GM19240 (cell line): ENCODE results near the gene HOXD11.

Experiments
- DNase-seq: peaks from one replicate; pipeline ENCODE4 v3.0.0; 2011; ENCODE audit warnings: low spot score; ENCODE audit not compliant: insufficient read length

HOXD11 gene

GRCh38 chr2:176106581-176107539 lies at the start of gene HOXD11:
Gene HOXD11 (plus strand): TSS chr2:176107280. CDS start chr2:176107356, 76 bp downstream.
- no peak for DNase-seq

GRCh38 chr2:176063958-176064357 lies 43.1 kb upstream of the HOXD11 start:
- DNase-seq: no peak

GRCh38 chr2:176066645-176067588 lies 40.2 kb upstream of the HOXD11 start:
- DNase-seq: no peak

GRCh38 chr2:176067589-176068418 lies 39.3 kb upstream of the HOXD11 start:
- DNase-seq: no peak

- no peak for DNase-seq
These were observed 38.7 kb upstream of the HOXD11 start for GRCh38 chr2:176068419-176068832.

GRCh38 chr2:176071330-176072291 lies 35.5 kb upstream of the HOXD11 start:
- no peak for DNase-seq

GRCh38 chr2:176072292-176072669 lies 34.8 kb upstream of the HOXD11 start:
- DNase-seq: no peak

GRCh38 chr2:176072951-176073904 lies 33.9 kb upstream of the HOXD11 start:
- DNase-seq: no peak

- no peak for DNase-seq
These were observed 32.1 kb upstream of the HOXD11 start for GRCh38 chr2:176074919-176075425.

GRCh38 chr2:176075481-176075880 lies 31.6 kb upstream of the HOXD11 start:
- no peak for DNase-seq

- DNase-seq: no peak
These were observed 31.0 kb upstream of the HOXD11 start for GRCh38 chr2:176076063-176076462.

- DNase-seq: no peak
These were observed 30.3 kb upstream of the HOXD11 start for GRCh38 chr2:176076796-176077195.

GRCh38 chr2:176078541-176079284 lies 28.4 kb upstream of the HOXD11 start:
- DNase-seq: no peak

GRCh38 chr2:176079285-176079830 lies 27.7 kb upstream of the HOXD11 start:
- no peak for DNase-seq

GRCh38 chr2:176079831-176080539 lies 27.1 kb upstream of the HOXD11 start:
- DNase-seq: no peak

- DNase-seq: no peak
These were observed 26.3 kb upstream of the HOXD11 start for GRCh38 chr2:176080540-176081375.
